Lung (tissue), 12 donors: Measurements from ENCODE around the gene CDK14. TPM values are rescaled to one million over a fixed set of nuclear protein-coding genes. Genes with fewer than 3 reads are reported as not detected.
A peak's percentile ranks its signal among the peaks of the same experiment; 100 is the strongest.

ENCODE experiments used
- ATAC-seq: fragments of 200-7000 bp; cut with Tn5 transposase; one replicate; pipeline ENCODE4 v1.9.1; 2020; ENCODE audit warnings: moderate number of reproducible peaks; ENCODE audit not compliant: insufficient read depth, low FRiP score
- DNase-seq, 3 donors: peaks; one replicate each; pipeline ENCODE4 v3.0.0-alpha.2; 2013 to 2017
- H3K27ac ChIP-seq, 2 donors: one replicate each; pipeline ENCODE4 v1.5.1; 2013; ENCODE audit warnings: mild to moderate bottlenecking in 2 of 2, moderate library complexity in 2 of 2, control low read depth in 1 of 2, inconsistent platforms in 1 of 2, low read depth in 1 of 2, low read length in 1 of 2
- H3K27me3 ChIP-seq, 3 donors: one replicate each; pipeline ENCODE4 v1.5.1; 2013; ENCODE audit warnings: low read length in 2 of 3; ENCODE audit not compliant: control insufficient read depth in 3 of 3, insufficient read depth in 3 of 3
- H3K36me3 ChIP-seq, 4 donors: one replicate each; pipeline ENCODE4 v1.5.1; 2013; ENCODE audit warnings: low read length in 4 of 4, mild to moderate bottlenecking in 1 of 4, moderate library complexity in 1 of 4; ENCODE audit not compliant: control insufficient read depth in 4 of 4, insufficient read depth in 4 of 4
- H3K4me1 ChIP-seq, 5 donors: one replicate each; pipeline ENCODE4 v1.5.1; 2013; ENCODE audit warnings: low read length in 5 of 5, mild to moderate bottlenecking in 2 of 5, moderate library complexity in 1 of 5; ENCODE audit not compliant: control insufficient read depth in 5 of 5, insufficient read depth in 5 of 5
- H3K4me3 ChIP-seq: one replicate; pipeline ENCODE4 v1.5.1; 2013; ENCODE audit warnings: mild to moderate bottlenecking, control low read depth, moderate library complexity
- H3K9ac ChIP-seq, 2 donors: one replicate each; pipeline ENCODE4 v1.5.1; 2013; ENCODE audit warnings: low read length in 2 of 2, control low read depth in 1 of 2; ENCODE audit not compliant: insufficient read depth in 1 of 2
- H3K9me3 ChIP-seq, 4 donors: one replicate each; pipeline ENCODE4 v1.5.1; 2013; ENCODE audit warnings: low read length in 3 of 4, mild to moderate bottlenecking in 1 of 4, moderate library complexity in 1 of 4; ENCODE audit not compliant: control insufficient read depth in 4 of 4, insufficient read depth in 3 of 4
- WGBS, 2 donors: extraction: QIAGEN DNeasy Blood & Tissue Kit; methylation state at CpG; one replicate each; pipeline ENCODE4 v1.1.7; 2013; 5-methylcytosine and 5-hydroxymethylcytosine counted together
- polyA plus RNA-seq, 2 donors: library from polyadenylated mRNA; stranded (reverse); fragments of 200-250 nt; gene quantifications; one replicate each; pipeline ENCODE4 v1.2.1, GENCODE V29; 2013
- total RNA-seq, 2 donors: library from RNA; depleted of rRNA in 1 of 2; stranded (reverse); fragments of >200 nt in 1 of 2; gene quantifications; one replicate each; pipeline ENCODE4 v1.2.1, GENCODE V29; 2014 to 2021
- TF ChIP-seq, protein P1 (sequence below): IDR thresholded peaks from 2 replicates; pipeline ENCODE4 v1.5.1; 2012; ENCODE audit warnings: mild to moderate bottlenecking; ENCODE audit errors: control extremely low read depth, extremely low read depth
- donor health status: control.
- donor health status: control.
- donor health status: Bipolar disorder and iron deficiency.
- donor health status: healthy.
- donor health status: DM: yes; HTN: yes; CAD: no.

Gene CDK14
- total and polyA plus RNA-seq, 4 donors, result 4.3 to 117 (median 18.9) TPM

DNA sequence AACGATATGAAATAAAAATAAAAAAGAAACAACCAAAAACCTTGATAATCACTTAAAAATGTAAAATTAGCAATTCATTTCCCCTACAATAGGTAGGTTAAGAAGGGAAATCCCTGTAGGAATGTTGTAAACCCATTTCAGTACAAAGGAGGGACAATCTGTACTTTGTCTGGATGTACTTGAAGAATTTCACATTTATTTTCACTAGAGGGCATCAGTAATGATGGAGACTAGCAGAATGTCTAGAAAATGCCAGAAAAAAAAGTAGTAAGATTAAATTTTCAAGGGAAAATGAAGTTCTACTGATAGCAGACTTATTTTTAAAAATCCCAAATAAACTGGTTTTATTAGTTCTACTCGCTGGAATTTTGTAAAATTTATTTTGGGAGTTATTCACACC is 459.1 kb downstream of the CDK14 start:
- H3K4me3 ChIP-seq, result no peak overlapping the region
- peaks cover 0 to 6% (median 0%) of the 10 kb centered on the region in 5 donors for H3K4me1 ChIP-seq
- H3K27me3 ChIP-seq, result no peaks in the 10 kb centered on the region
- H3K27ac ChIP-seq, result no peak overlapping the region
- WGBS, 2 donors, result 67 to 93% methylated on average over 2 of the region's 2 CpGs
- no peaks in the 10 kb centered on the region for H3K9me3 ChIP-seq
- TF ChIP-seq, protein P1, sequence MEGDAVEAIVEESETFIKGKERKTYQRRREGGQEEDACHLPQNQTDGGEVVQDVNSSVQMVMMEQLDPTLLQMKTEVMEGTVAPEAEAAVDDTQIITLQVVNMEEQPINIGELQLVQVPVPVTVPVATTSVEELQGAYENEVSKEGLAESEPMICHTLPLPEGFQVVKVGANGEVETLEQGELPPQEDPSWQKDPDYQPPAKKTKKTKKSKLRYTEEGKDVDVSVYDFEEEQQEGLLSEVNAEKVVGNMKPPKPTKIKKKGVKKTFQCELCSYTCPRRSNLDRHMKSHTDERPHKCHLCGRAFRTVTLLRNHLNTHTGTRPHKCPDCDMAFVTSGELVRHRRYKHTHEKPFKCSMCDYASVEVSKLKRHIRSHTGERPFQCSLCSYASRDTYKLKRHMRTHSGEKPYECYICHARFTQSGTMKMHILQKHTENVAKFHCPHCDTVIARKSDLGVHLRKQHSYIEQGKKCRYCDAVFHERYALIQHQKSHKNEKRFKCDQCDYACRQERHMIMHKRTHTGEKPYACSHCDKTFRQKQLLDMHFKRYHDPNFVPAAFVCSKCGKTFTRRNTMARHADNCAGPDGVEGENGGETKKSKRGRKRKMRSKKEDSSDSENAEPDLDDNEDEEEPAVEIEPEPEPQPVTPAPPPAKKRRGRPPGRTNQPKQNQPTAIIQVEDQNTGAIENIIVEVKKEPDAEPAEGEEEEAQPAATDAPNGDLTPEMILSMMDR, result no peak
- ATAC-seq (no peak), DNase-seq (peak in 1 of 3 donors; percentile 40)
- H3K36me3 ChIP-seq, result no peaks in the 10 kb centered on the region
- no peak overlapping the region for H3K9ac ChIP-seq

DNA sequence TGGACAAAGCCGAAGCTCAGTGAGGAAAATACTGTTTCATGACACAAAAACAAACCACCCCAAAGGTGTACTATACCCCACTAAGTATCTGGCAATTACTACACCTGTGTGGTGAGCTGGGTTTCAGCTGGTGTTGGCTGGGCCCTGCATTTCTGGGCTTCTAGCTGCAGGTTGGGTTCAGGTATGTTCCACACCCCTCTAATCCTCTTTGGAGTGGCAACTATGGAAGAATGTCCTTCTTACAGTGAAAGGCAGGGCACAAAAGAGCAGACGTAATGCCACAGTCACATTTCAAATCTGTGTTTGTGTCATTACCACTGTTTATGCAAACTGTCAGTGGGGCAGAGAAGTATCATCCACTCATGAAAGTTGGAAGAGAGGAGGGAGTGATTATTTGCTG is 466.6 kb downstream of the CDK14 start:
- no peak for ATAC-seq
- Histone ChIP-seq H3K27ac (no peak overlapping the region), H3K36me3 (no peaks in the 10 kb centered on the region), H3K27me3 (no peaks in the 10 kb centered on the region), H3K9me3 (no peaks in the 10 kb centered on the region), H3K4me3 (no peak overlapping the region), H3K4me1 (peaks cover 2 to 28% (median 3%) of the 10 kb centered on the region in 5 donors), H3K9ac (no peak overlapping the region)
- no peak for DNase-seq
- TF ChIP-seq, protein P1, result no peak
- 84 to 87% methylated on average over 2 of the region's 2 CpGs for WGBS, 2 donors

DNA sequence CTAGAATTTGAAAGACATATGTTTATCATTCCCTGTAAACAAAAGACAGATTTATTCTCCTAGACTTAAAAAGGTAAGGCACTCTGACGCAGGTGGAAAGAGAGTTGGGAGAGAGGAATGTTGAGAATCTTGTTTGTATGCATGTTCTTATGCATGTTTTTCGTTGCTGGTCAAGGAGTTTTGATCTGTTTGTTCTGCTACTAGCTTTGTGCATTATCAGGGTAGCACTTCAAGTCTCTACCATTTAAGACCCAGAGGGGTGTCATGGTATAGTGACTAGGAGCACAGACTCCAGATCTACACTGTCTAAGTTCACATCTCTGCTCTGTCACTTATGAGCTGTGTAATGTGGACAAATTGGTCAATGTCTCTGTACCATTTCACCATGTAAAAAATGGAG is 467.9 kb downstream of the CDK14 start:
- 77 to 84% methylated on average over 2 of the region's 2 CpGs for WGBS, 2 donors
- Histone ChIP-seq H3K4me1 (peaks cover 2 to 28% (median 3%) of the 10 kb centered on the region in 5 donors), H3K9ac (no peak overlapping the region), H3K4me3 (no peak overlapping the region), H3K36me3 (no peaks in the 10 kb centered on the region), H3K9me3 (no peaks in the 10 kb centered on the region), H3K27me3 (no peaks in the 10 kb centered on the region), H3K27ac (no peak overlapping the region)
- ATAC-seq (no peak), DNase-seq (no peak)
- TF ChIP-seq, protein P1, result no peak

DNA sequence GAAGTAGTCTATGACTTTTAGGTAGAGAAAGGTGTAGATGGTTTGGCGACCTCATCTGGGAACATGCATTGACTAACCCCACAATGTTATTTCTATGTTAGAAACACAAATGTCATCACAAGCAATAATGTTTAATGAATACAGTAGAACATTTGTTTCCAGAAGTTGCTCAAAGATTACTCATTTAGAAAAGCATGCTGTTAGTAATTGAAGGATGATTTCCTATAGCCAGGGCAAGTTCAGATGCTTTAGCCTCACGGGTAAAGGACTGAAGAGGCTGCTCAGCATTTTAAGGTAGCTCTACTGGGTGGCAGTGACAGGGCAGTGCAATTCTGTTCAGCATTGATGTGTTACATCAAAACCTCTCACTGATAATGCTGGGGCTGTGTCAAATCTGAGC is 468.8 kb downstream of the CDK14 start:
- Histone ChIP-seq H3K27me3 (no peaks in the 10 kb centered on the region), H3K36me3 (no peaks in the 10 kb centered on the region), H3K4me3 (peak overlapping the region; percentile 24), H3K9ac (no peak overlapping the region), H3K27ac (no peak overlapping the region), H3K9me3 (no peaks in the 10 kb centered on the region), H3K4me1 (peaks cover 2 to 28% (median 3%) of the 10 kb centered on the region in 5 donors)
- TF ChIP-seq, protein P1, result no peak
- no peak for ATAC-seq
- WGBS, 2 donors, result 92 to 93% methylated on average over 2 of the region's 2 CpGs
- DNase-seq, result no peak
